ENCODE measurements around the gene LRP1B.
"Not testable (repeated sequence)": the region's sequence is repeated elsewhere in the genome, so short reads cannot be mapped to it uniquely, and the experiment has no call there.

The LRP1B gene

DNA sequence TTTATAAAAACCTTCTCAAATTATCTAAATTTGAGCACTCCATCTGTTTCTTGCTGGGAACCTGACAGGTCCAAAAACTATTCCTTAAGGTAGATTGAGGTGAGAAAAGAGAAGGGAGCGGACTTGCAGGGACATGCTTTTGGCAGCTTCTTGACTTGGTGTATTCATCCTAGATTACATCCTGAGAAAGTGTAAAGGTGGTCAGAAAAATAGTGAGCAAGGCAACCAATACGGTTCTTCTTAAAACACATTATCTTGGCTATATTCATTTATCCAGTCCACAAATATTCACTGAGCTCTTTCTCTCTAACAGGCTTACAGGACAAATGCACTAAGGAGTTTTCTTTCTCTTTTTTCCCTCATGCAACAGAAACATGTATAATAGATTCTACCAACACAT lies 230.0 kb downstream of the LRP1B start:
- no peak for DNase-seq (ENCODE audit: low read depth in 2 of 2, low spot score in 1 of 2)

DNA sequence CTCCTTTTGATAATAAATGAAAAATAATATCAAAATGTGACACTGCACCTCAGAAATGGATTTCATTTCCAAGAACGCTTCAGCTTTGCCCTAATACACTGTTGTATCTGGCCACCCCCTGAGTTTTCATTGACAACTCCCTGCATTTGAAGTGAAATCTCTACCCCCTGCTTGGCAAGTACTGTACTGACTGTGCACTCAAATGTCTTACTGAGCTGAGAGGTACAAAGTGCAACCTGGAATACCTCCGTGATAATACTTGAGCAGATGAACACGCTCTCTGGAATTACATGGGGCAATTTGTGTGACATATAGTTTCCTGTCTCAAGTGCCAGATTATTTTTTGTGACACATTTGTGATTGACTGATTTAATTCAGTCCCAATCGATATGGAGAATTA lies 231.1 kb downstream of the LRP1B start:
- no peak for DNase-seq (ENCODE audit: low read depth in 2 of 2, low spot score in 1 of 2)

DNA sequence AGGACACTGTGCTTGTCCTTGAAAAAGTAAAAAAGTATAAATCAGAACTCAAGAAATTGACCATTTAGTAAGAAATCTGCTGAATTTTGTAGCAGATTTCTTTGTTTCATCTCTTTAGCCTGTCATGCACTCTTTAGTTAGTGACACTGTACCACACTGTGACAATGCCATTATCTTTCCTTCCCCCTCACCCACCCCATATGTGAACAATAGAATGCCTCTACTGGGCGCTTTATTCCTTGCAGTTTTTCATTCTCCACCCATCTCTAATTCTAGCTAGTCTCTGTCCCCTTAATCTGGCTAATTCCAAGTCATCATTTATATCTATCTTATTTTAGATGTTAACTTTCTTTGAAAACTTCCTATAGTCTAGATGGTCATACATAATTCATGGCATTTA lies 241.0 kb downstream of the LRP1B start:
- DNase-seq (ENCODE audit: low read depth in 2 of 2, low spot score in 1 of 2): no peak

DNA sequence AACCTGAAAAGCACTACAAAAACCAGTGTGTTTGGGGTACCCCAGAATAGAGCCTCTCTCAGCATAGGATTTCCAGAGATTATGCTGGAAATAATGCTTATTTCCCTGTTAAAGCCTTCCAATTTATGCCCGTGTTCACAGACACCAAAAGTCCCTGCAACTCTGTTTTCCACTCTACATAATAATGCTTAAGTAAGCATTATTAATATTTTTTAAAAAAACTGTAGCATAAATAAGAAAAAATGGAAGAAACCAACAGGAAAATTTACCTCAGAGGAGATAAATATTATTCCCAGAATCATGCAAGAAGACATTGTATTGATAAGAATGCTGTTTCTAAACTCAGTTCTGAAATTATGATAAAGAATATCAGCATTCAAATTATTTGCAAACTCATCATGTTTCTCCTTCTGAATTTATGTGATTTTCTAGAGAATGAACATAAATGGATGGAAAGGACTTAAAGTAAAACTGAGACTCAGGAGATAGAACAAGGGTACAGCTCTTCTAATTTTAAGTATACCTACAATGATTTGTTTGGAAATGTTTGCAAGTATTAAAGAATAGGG lies 241.7 kb downstream of the LRP1B start:
- no peak for DNase-seq (ENCODE audit: low read depth in 2 of 2, low spot score in 1 of 2)

DNA sequence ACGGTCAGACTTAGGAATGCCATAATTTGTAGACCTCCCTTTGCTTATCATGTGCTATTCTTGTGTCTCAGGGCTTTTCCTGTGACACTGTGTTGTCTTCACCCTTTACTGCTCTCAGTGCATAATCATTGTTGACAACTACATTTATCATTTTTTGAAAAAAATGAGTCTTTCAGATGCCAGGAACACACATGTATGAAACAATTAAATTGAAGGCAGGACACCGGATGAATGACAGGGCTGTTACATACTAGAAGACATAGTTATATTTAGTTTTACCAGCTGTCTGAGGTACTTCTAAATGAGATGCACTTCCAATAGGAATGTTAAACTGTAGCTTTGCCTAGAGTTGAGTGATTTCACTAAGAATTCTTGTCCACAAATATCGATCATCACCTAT lies 243.5 kb downstream of the LRP1B start:
- DNase-seq (ENCODE audit: low read depth in 2 of 2, low spot score in 1 of 2): no peak

DNA sequence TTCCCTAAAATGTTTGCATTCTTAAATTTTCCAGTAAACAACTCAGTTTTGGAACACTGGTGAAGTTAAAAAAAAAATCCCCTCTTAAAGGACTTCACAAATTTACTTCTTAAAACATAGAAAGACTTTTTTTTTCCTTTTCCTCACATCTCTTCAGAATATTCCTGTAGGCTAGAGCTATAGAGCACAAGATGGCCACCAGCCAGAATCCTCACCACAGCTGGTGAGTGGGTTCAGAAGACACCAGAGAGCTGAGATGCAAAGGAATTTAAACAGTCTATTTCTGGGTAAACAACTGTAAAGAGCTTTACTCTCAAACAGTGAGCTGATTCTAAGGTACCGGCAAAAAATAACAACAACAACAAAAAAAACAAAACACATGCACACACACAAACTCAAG lies 252.8 kb downstream of the LRP1B start:
- DNase-seq (ENCODE audit: low read depth in 2 of 2, low spot score in 1 of 2): no peak

DNA sequence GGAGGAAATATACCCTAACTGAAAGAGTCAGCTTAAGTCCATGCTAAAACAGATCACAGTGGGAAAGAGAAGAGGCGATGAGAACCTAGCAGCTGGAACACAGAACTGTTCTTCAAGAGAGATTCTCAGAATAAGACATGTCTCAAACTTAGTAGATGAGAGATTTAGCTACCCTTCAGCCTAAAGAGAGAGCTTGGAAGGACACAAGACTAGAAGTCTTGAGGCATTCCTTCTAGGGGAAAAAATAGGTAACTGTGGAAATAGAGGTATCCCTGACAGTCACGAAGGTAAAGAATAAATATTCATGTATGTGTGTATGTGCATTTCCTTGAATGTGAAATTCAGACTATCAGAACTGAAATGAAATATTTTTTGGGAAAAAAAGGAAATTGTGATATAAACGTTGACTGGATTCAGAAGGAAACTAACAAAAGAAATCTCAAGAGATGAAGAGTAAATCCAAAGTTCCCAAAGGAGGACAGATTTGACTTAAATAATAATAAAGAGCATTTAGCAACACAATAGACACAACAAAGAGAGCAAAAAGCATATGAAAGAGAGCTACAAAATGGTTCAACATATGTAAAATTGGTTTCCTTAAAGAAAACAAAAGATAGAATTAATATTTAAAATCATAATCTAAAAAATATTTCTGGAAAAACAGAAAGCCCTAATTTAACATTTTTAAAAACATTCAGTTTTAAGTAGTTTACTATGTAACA lies 258.7 kb downstream of the LRP1B start:
- no peak for DNase-seq (ENCODE audit: low read depth in 2 of 2, low spot score in 1 of 2)

DNA sequence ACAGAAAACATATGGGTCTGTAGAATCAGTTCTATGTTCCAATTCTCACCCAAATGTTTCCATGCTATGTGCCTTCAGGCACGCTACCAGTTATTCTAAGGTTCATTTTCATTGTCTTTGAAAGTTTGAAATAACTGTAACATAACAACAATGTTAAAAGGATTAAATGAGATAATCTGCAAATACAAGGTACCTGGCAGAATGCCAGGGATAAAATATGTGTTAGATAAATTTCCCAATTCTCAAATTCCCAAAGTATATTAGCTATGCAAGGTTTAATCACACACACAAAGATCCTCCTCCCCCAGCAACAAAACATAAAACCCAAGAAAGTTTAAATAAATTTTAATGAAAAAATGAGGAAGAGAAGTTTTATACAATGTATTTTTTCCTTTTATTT lies 261.2 kb downstream of the LRP1B start:
- DNase-seq (ENCODE audit: low read depth in 2 of 2, low spot score in 1 of 2): no peak

DNA sequence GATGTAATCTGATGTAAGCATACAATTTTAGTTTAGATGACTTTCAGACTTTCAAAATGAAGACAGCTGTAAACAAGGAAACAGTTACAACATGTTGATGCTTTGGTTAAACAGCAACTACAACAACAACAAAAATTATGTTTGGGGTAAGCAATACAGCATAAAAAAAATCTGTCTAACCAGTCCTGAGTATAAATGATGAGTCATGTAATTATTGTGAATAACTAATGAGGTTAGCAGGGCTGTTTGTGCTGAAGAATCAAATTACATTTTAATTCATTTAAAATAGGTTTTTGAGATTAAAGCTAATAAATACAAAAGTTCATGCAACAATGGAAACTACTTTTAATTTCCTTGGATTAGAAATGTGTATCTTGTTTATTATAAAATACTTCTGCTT lies 266.9 kb downstream of the LRP1B start:
- DNase-seq (ENCODE audit: low read depth in 2 of 2, low spot score in 1 of 2): no peak

DNA sequence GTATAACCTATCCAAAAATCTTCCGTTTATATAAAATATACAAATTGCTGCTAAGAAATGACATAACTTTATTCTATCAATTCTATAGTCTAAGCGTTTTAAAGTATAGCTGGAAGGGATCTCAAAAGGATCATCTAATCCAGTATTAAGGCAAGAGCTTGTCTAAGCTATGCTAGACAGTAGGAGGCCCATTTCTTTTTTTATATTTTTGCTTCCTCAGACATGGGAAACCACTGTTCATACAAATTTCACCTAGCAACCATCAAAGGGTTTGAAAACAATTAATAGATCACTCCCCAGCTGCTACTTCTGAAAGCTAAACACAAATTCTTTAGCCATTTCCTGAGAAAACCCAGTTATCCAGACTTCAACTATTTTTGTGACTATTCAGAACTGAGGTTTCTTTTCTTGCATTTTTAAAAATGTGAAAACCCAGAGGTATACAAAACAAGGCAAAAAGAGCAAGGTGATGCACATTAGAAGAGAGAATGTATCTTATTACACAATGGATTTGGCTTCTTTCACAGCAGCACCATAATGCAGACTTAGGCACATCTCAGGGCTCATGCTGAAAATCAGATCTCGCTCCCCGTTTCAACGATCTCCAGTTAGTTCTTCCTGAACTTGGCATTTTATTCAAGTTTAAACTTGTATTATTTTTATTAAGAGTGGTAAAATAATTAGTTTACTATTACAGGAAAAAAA lies 274.4 kb downstream of the LRP1B start:
- DNase-seq (ENCODE audit: low read depth in 2 of 2, low spot score in 1 of 2): no peak

DNA sequence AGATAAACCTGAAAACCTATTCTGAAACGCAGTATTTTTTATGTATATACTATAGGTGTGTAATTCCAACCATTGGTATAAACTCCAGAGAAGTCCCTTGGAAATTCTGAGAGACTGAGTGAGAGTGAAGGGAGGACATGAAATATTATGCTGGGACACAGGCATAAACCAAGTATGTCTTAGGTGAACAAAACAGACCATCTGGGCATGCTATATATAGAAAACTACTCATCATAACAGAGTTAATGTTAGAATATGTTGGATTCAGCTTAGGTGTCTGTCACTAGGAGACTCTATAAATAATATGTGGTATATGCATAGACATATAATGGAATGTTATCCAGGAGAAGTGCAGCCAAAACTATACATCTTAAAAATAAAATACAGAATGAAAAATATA lies 282.6 kb downstream of the LRP1B start:
- DNase-seq (ENCODE audit: low read depth in 2 of 2, low spot score in 1 of 2): no peak

DNA sequence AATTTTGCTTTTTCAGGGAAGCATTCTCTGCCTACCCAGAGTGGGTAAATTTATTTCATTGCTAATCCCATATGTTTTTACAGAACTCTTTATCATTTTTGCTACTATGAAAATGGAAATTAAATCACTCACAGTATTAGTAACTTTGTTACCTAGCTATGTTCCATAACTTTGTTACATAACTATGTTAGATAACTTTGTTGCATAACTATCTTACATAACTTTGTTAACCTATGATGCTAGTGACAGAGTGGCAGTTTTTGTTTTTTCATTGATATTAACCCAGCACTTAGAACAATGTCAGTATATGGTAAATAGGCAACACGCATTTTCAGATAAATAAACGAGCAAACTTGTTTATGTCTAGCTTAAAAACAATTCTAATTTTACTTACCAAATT lies 286.6 kb downstream of the LRP1B start:
- no peak for DNase-seq (ENCODE audit: low read depth in 2 of 2, low spot score in 1 of 2)

DNA sequence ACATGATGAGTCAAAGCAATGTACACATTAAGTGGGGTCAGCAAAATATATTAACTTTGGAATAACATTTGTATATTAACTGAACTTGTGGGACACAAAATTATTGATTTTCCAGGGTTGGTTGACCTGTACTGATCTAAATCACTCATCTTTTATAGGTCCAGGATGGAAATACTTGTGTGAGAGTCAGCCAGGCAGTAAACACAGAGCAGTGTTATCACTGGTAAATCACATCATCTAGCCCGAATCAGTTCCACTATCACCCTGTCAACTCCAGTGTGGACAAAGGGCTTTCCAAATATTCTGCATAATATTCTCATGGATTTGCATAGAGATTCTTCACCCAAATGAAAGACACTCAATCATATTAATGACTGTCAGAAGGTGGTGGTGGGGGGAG lies 295.7 kb downstream of the LRP1B start:
- DNase-seq (ENCODE audit: low read depth in 2 of 2, low spot score in 1 of 2): no peak

DNA sequence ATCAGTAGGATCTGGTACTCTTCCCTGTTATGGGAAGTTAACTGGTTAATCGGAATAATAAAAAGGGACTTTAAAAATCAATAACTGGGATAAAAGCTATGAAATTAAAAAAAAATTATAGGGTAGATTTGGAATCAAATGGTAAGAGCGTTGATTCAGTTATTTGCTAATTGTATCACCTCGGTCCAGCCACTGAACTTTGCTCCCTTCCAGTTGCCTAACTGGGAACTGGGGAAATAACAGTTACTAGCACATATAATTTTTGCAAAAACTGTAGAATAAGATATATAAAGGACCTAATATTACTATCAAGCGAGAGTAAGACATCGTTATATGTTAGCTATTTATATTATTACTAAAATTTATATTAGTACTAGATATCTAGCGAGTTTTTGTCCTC lies 302.1 kb downstream of the LRP1B start:
- no peak for DNase-seq (ENCODE audit: low read depth in 2 of 2, low spot score in 1 of 2)

DNA sequence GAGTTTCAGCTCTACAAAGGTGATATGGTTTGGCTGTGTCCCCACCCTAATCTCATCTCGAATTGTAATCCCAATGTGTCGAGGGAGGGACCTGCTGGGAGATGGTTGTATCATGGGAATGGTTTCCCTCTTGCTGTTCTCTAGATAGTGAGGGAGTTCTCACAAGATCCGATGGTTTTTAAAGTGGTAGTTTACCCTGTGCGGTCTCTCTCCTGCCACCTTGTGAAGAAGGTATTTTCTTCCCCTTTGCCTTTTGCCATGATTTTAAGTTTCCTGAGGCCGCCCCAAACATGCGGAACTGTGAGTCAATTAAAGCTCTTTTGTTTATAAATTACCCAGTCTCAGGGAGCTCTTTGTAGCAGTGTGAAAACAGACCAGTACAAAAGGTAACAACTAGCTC lies 306.0 kb downstream of the LRP1B start:
- no peak for DNase-seq (ENCODE audit: low read depth in 2 of 2, low spot score in 1 of 2)

DNA sequence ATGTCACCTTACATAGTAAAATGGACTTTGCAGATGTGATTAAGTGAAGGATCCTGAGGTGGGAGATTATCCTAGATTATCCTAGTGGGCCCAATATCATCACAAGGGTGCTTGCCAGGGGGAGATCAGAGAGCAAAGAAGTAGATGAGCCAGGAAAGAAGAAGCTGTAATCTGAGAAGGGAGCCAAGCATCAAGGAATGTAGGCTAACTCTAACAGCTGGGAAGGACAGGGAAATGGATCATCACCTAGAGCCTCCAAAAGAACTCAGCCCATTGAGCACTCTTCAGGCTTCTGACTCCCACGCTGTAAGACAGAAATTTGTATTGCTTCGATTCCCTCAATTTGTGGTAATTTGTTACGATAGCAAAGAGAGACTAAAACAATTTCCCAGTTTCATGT lies 309.9 kb downstream of the LRP1B start:
- DNase-seq (ENCODE audit: low read depth in 2 of 2, low spot score in 1 of 2): no peak

DNA sequence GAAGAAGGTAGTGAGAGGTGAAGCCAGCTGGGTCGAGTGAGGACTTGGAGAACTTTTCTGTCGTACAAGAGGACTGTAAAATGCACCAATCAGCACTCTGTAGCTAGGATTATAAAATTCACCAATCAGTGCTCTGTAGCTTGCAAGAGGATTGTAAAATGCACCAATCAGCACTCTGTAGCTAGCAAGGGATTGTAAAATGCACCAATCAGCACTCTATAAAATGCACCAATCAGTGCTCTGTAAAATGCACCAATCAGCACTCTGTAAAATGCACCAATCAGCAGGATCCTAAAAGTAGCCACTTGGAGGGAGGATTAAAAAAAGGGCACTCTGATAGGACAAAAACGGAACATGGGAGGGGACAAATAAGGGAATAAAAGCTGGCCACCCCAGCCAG lies 315.5 kb downstream of the LRP1B start:
- DNase-seq (ENCODE audit: low read depth in 2 of 2, low spot score in 1 of 2): not testable (repeated sequence)

DNA sequence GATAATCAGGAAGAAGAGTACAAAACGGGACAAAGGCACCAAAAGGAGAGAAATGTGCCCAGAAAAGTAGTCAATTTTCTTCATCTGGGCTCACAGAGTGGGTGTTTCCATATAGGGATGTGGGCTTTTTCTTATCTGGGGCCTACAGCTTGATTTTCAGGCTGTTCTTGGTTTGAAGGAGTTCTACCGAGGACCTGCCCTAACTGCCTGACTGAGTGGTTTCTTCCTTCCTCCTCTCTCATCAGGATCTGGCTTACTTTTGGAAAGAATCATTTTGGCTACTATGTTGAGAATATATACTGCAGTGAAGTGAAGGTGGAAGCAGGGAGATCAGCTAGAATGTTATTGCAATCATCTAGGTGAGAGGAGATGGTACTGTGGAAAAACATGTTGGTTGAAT lies 316.7 kb downstream of the LRP1B start:
- DNase-seq (ENCODE audit: low read depth in 2 of 2, low spot score in 1 of 2): no peak

DNA sequence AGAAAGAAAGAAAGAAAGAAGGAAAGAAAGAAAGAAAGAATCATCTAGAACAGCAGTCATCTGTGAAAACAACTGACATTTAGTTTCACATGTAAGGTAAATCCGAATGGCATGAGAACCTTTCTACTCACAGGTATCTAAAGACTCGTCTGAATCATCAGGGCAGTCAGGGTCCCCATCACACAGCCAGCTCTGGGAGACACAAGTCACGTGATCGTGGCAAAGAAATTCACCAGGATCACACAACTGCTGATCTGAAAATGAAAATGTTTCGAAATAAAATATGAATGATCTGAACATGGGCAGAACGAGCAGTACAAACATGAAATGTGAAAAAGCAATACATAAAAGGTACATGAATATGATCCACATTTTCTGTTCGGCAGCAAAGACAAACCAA lies 320.7 kb downstream of the LRP1B start:
- DNase-seq (ENCODE audit: low read depth in 2 of 2, low spot score in 1 of 2): no peak

DNA sequence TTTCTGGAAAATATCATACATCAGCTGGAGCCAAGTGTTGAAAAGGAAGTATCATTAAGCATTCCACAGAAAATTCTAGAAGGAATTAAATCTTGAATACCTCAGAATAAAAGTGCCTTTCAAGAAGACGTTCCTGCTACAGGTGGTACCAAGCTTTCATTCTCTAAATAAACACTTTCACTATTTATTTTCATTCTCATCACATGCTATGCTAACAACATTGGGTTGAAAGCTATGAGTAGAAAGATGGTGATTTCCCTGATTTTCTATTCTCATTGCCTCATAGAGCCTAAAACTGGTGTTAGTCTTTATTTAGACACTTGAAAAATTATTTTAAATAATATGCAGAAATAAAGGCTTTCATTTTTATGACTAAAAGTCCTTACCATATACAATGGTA lies 324.7 kb downstream of the LRP1B start:
- DNase-seq (ENCODE audit: low read depth in 2 of 2, low spot score in 1 of 2): no peak

DNA sequence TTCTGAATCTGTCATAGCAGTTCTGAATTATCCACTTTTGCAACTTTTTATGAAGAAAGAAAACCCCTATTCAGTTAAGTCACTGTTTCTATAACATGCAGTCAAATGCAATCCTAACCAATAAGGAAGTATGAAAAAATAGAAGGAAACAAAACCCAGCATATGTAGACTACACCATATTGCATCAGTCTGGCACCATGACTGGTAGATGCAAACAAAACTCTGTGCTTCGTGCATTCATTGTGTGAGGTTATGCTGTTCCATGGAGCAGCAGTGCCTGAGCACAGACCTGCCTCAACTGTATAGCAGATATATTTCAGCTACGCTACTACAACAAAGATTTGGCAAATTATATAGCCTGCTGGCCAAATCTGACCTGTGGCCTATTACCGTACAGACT lies 325.5 kb downstream of the LRP1B start:
- no peak for DNase-seq (ENCODE audit: low read depth in 2 of 2, low spot score in 1 of 2)

DNA sequence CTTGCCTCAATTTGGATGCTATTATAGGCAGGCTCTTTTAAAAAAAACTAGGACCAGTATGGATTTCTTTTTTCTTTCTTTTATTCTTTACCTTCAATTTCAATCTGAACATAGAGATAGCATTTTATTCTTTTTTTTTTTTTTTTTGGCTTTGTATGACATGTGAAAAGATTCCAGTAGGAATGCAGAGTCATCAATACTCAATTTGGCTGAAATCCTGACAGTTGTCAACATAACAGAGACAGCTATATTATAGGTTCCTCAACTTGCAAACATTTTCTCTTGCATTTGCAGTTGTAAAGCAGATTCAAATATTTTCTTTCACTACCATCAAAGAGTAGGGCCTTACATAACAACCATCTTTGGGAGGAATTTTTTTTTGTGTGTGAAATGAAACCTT lies 334.4 kb downstream of the LRP1B start:
- DNase-seq (ENCODE audit: low read depth in 2 of 2, low spot score in 1 of 2): no peak

DNA sequence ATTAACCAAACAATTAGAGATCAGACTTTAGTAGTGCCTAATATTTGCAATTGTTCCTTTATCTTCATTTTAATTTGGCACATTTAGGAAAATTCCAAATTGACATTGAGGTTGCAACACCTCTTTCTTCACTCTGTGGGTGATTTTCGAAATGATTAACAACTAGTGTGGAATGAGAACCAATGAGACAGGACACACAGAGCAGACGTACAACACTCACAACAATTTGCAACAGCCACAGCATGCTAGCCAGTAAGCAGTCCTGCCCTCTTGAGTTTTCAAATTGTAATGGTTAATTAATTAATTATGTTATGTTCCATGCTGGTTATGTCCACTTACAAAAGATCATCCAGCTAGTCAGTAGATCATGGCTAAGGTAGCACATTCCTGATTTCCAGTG lies 339.3 kb downstream of the LRP1B start:
- DNase-seq (ENCODE audit: low read depth in 2 of 2, low spot score in 1 of 2): no peak

Measured in stimulated activated CD8-positive, alpha-beta memory T cell treated with anti-CD3 and anti-CD28 coated beads, Interleukin-4, amount 100 ng/mL, for 1 hour (primary cell).